Activated T-helper 9 cell treated with anti-CD3 and anti-CD28 coated beads, Interleukin-2, amount 50 U/mL, for 16 hours (primary cell): ENCODE measurements around the gene RBP5.

Experiments used
- DNase-seq: peaks from one replicate; pipeline ENCODE4 v3.0.0-alpha.2; 2020; ENCODE audit warnings: low read depth

RBP5 gene

DNA sequence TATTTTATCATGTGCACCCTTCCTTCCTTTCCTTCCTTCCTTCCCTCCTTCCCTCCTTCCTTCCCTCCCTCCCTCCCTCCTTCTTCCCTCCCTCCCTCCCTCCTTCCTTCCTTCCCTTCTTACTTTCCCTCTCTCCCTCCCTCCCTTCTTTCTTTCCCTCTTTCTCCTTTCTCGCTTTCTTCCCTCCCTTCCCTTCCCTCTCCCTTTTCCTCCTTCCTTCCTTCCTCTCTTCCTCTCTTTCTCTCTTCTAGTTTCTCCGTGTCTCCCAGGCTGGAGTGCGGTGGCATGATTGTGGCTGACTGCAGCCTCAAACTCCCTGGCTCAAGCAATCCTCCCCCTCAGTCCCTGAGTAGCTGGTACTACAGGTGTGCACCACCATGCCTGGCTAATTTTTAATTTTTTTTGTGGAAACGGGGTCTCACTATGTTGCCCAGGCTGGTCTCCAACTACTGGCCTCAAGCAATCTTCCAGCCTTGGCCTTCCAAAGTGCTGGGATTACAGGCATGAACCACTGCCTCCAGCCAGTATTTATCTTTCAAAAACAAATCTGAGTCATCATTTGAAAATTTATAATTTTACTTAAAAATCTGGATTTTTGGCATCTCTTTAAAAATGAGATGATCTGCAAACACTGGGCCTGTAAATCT is 27.5 kb downstream of the RBP5 start:
- no peak for DNase-seq

- DNase-seq, result no peak
These were observed 28.4 kb downstream of the RBP5 start for GRCh38 chr12:7100239-7100638.

GRCh38 chr12:7099290-7099996 is 29.2 kb downstream of the RBP5 start:
- no peak for DNase-seq

DNA sequence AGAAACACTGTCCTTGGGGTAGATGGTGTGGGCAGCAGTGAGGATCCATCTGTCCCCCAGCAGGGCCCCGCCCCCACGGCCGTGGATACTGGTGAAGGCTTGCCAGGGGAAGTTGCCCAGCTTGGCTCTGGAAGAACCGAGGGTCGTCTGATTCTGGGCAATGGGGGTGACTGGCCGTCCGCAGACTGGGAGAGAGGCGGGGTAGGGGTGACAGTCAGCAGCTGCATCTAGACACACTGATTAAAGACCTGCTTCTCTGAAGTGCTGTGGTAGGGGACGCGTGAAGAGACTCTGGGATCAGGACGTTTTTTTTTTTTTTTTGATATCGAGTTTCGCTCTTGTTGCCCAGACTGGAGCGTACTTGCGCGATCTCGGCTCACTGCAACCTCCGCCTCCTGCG is 31.7 kb downstream of the RBP5 start:
- no peak for DNase-seq

DNA sequence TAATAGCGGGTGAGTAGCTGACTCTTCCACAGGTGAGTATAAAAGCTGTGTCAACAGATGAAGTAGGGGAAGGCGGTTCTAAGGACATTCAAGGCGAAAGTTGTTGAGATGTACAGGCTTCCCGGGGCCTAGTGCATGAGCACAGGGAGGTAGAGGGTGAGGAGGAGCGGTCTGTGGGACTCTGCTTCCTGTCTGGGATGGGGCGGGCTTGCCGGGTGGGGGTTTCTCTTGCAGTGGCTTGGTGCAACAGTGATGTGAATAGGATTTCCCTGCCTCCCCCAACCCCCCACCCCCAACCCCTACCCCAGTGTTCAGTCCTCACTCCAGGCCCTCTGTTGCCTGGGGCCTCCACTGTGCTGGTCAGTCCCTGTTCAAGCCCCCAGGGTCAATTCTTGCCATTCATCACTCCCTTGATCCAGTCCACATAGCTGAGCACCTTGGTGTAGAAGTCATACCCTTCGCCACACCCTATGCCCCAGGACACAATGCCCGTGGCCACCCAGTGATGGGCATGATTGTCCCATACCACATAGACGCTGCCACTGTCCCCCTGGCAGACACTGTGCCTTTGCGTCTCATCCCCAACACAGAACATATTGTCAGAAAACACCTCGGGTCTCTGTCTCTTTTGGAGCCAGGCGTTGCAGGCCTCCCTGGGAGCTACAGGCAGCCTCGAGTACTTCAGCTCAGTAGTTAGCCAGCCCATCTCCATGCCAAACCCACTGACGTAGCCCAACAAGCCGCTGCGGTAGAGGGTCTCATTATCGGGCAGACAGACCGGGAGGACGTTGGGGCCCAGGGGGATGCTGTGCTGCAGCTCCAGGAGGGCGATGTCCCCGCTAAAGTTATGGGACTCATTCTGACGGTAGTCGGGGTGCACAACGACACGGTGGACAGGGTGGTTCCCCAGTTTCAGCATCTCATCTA is 32.4 kb downstream of the RBP5 start:
- no peak for DNase-seq

GRCh38 chr12:7093892-7094291 is 34.8 kb downstream of the RBP5 start:
- no peak for DNase-seq

GRCh38 chr12:7093486-7093885 is 35.2 kb downstream of the RBP5 start:
- no peak for DNase-seq

GRCh38 chr12:7092986-7093460 is 35.7 kb downstream of the RBP5 start:
- no peak for DNase-seq

DNA sequence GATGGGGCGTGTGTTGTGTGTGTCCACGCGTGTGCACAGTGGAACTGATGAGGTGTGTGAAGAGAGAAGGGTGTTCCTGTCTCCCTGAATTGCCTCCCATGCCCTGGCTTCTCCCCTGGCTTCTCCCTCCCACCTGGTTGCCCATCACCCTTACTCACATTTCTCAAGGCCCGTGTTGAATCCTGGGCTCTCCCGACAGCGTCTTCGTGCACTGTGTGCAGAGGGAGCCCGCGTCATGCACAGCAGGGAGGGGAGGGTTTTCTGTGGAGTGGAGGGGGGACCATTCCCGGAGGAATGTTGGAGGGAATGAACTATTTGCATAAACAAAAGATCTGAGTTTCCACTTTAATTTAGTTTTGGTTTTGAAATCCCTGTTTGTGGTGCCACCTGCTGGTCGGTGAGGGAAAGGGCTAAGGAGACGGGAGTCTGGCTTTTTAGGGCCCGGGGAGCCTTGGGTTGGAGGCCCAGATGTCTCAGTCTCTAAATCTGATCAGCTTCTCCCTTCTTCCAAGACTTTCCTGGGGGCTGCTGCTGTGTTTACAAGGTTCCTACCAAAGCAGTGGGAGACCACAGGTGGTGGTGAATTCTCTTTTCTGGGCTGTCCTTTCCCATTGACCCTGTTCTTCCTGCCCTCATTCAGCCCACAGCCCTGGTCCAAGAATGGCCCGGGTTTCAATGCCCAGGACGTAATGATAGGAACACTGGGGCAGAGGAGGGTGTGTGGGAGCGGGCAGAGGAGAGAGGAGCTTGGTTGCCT is 36.3 kb downstream of the RBP5 start, which contains the start of gene C1R:
TSS of gene C1R (minus strand) at position 217 of the 757 bp plus-strand sequence. CDS start at position 160, 57 bp downstream.
- peak; percentile 47 for DNase-seq

GRCh38 chr12:7091660-7092228 is 36.9 kb downstream of the RBP5 start:
- no peak for DNase-seq

DNA sequence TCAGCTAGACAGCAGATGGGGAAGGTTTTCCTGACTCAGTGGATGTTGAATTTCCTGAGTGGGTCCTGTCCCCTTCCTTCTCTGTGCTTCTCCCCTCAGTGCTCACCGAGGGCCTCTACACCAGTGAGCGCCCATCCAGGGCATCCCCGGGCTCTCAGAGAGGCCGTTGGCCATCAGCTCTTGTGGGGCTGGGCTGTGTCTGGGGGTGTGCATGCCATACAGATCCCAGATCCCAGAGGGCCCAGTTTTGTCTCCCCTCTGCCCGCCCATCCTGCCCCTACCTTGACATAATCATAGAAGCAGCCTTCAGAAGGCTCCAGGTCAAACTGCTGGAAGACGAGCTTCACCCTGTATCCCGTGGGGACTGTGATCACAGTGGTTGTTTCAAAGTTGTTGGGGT is 37.5 kb downstream of the RBP5 start:
- no peak for DNase-seq

- DNase-seq, result no peak
These were observed 38.3 kb downstream of the RBP5 start for GRCh38 chr12:7090222-7090998.

DNA sequence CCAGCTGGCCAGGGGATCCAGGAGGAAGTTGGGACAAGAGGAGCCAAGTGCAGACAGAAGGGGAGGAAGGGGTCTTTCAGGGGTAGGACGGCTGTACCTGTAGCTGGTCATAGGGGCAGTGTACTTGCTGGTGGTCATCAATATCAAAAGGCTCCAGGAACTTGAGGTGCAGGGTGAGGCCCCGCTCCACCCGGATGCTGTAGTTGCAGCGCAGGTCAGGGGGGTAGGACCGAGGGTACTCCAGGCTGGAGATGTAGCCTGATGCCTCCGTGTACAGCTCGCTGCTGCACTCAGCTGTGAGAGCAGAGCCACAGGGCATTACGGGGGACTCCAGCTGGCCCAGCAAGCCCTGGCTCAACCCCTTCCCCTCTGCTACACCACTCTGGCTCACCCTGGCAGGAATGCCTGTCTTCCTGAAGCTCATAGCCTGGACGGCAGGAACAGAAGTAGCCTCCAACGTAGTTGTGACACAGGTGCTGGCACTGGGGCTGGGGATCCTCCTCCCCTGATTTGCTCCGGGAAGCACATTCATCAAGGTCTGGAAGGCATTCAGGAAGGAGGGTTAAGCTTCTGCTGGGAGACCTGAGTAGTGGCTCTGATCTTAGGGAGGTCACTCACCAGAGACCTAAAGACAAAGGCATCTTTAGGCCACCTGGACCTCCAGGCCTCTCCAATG is 39.4 kb downstream of the RBP5 start:
- DNase-seq, result no peak

DNA sequence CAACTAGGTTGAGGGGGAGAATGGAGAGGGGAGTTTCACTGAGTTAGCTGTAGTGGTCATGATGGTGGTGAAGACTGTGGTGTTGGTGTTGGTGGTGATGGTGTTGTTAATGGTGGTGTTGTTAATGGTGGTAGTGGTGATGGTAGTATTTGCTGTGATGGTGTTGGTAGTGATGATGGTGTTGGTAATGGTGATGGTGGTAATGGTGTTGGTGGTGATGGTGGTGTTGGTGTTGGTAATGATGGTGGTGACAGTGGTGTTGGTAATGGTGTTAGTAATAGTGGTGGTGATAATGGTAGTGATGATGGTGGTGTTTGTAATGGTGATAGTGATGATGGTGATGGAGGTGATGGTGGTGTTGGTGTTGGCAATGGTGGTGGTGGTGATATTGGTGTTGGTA is 45.6 kb downstream of the RBP5 start:
- no peak for DNase-seq

- no peak for DNase-seq
These were observed 47.7 kb downstream of the RBP5 start for GRCh38 chr12:7081037-7081436.

DNA sequence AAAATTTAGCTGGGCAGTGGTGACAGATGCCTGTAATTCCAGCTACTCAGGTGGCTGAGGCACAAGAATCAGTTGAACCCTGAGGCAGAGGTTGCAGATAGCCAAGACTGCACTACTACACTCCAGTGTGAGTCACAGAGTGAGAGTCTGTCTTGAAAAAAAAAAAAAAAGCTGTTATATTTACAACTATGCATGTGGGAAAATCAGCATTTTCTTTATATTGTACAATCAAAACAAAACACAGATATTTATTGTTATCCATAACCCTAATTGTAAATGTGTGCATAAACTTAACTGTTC is 48.9 kb downstream of the RBP5 start:
- no peak for DNase-seq

- no peak for DNase-seq
These were observed 50.5 kb downstream of the RBP5 start for GRCh38 chr12:7078163-7078562.

- no peak for DNase-seq
These were observed 52.2 kb downstream of the RBP5 start for GRCh38 chr12:7076493-7076892.

GRCh38 chr12:7075939-7076338 is 52.8 kb downstream of the RBP5 start:
- no peak for DNase-seq

DNA sequence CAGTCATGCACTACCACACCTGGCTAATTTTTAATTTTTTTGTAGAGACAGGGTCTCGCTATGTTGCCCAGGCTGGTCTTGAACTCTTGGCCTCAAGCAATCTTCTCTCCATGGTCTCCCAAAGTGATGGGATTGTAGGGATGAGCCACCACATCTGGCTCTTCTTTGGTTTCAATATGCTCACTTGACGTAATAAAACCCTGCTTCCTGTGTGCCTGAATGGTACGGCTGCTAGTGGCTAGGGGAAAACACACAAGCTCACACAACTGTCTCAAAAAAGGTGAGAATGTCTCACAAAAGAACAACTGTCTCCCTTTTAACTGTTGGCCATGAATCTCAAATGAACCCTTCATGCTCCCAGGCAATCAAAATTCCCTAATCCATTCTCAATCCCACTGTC is 53.2 kb downstream of the RBP5 start:
- DNase-seq, result no peak
